IPS-11a (cell line): ENCODE data around the gene KLHL15.
"Not testable (repeated sequence)": the region's sequence is repeated elsewhere in the genome, so short reads cannot be mapped to it uniquely, and the experiment has no call there.

ENCODE experiments used
- H3K4me3 ChIP-seq: one replicate; pipeline ENCODE4 v1.5.1; 2013; ENCODE audit warnings: low read depth, low read length, control low read depth

Gene KLHL15

GRCh38 chrX:24018809-24019208 is 8.2 kb downstream of the KLHL15 start:
- no peak overlapping the region for H3K4me3 ChIP-seq

- H3K4me3 ChIP-seq, result no peak overlapping the region
Observed at GRCh38 chrX:24017674-24018073, 9.3 kb downstream of the KLHL15 start.

- H3K4me3 ChIP-seq, result no peak overlapping the region
Observed at GRCh38 chrX:24014388-24015018, 12.5 kb downstream of the KLHL15 start.

- no peak overlapping the region for H3K4me3 ChIP-seq
Observed at GRCh38 chrX:24012266-24012665, 14.7 kb downstream of the KLHL15 start.

- no peak overlapping the region for H3K4me3 ChIP-seq
Observed at GRCh38 chrX:24005867-24006266, 21.1 kb downstream of the KLHL15 start.

GRCh38 chrX:24005028-24005427 is 22.0 kb downstream of the KLHL15 start:
- H3K4me3 ChIP-seq, result no peak overlapping the region

- H3K4me3 ChIP-seq, result no peak overlapping the region
Observed at GRCh38 chrX:24002792-24003191, 24.2 kb downstream of the KLHL15 start.

- no peak overlapping the region for H3K4me3 ChIP-seq
Observed at GRCh38 chrX:24002167-24002566, 24.8 kb downstream of the KLHL15 start.

- H3K4me3 ChIP-seq, result no peak overlapping the region
Observed at GRCh38 chrX:23999671-24000070, 27.3 kb downstream of the KLHL15 start.

- no peak overlapping the region for H3K4me3 ChIP-seq
Observed at GRCh38 chrX:23993012-23993633, 33.9 kb downstream of the KLHL15 start.

GRCh38 chrX:23992431-23992830 is 34.6 kb downstream of the KLHL15 start:
- no peak overlapping the region for H3K4me3 ChIP-seq

- H3K4me3 ChIP-seq, result no peak overlapping the region
Observed at GRCh38 chrX:23990455-23990854, 36.5 kb downstream of the KLHL15 start.

- no peak overlapping the region for H3K4me3 ChIP-seq
Observed at GRCh38 chrX:23989689-23990088, 37.3 kb downstream of the KLHL15 start.

- no peak overlapping the region for H3K4me3 ChIP-seq
Observed at GRCh38 chrX:23982891-23983290, 44.1 kb downstream of the KLHL15 start.

- no peak overlapping the region for H3K4me3 ChIP-seq
Observed at GRCh38 chrX:23981711-23982110, 45.3 kb downstream of the KLHL15 start.

GRCh38 chrX:23981222-23981621 is 45.8 kb downstream of the KLHL15 start:
- no peak overlapping the region for H3K4me3 ChIP-seq

GRCh38 chrX:23980011-23980441 is 47.0 kb downstream of the KLHL15 start:
- H3K4me3 ChIP-seq, result no peak overlapping the region

- H3K4me3 ChIP-seq, result no peak overlapping the region
Observed at GRCh38 chrX:23978491-23978890, 48.5 kb downstream of the KLHL15 start.

GRCh38 chrX:23965630-23966029 is 61.4 kb downstream of the KLHL15 start:
- not testable (repeated sequence) for H3K4me3 ChIP-seq

- no peak overlapping the region for H3K4me3 ChIP-seq
Observed at GRCh38 chrX:23964191-23964590, 62.8 kb downstream of the KLHL15 start.

GRCh38 chrX:23959781-23960180 is 67.2 kb downstream of the KLHL15 start:
- no peak overlapping the region for H3K4me3 ChIP-seq

GRCh38 chrX:23954396-23954795 is 72.6 kb downstream of the KLHL15 start:
- no peak overlapping the region for H3K4me3 ChIP-seq

- H3K4me3 ChIP-seq, result no peak overlapping the region
Observed at GRCh38 chrX:23953908-23954269, 73.1 kb downstream of the KLHL15 start.
